H9 (cell line): Measurements from ENCODE around the gene TIRAP. TPM values are rescaled to one million over a fixed set of nuclear protein-coding genes. Genes with fewer than 3 reads are reported as not detected.

Experiments
- DNase-seq: peaks from one replicate; pipeline ENCODE4 v3.0.0-alpha.2; 2017
- H2AFZ ChIP-seq: one replicate; pipeline ENCODE4 v1.6.1; 2013; ENCODE audit warnings: mild to moderate bottlenecking, low read length, control low read depth, moderate library complexity
- H2AK5ac ChIP-seq: 2 replicates; pipeline ENCODE4 v1.6.1; 2013; ENCODE audit warnings: low read length, control low read depth, mixed read lengths; ENCODE audit not compliant: insufficient read length
- H2BK120ac ChIP-seq: one replicate; pipeline ENCODE4 v1.6.1; 2013; ENCODE audit warnings: low read depth, mild to moderate bottlenecking, low read length, control low read depth, inconsistent platforms; ENCODE audit not compliant: poor library complexity, severe bottlenecking
- H2BK12ac ChIP-seq: 2 replicates; pipeline ENCODE4 v1.6.1; 2013; ENCODE audit warnings: low read length, control low read depth, mixed read lengths, low read depth; ENCODE audit not compliant: insufficient read length
- H2BK15ac ChIP-seq: 2 replicates; pipeline ENCODE4 v1.6.1; 2013; ENCODE audit warnings: low read depth, low read length, control low read depth
- H2BK20ac ChIP-seq: one replicate; pipeline ENCODE4 v1.6.1; 2013; ENCODE audit warnings: low read depth, mild to moderate bottlenecking, low read length, control low read depth, inconsistent platforms; ENCODE audit not compliant: poor library complexity, severe bottlenecking
- H2BK5ac ChIP-seq: 2 replicates; pipeline ENCODE4 v1.6.1; 2013; ENCODE audit warnings: low read length, control low read depth, mixed read lengths; ENCODE audit not compliant: insufficient read length
- H3K14ac ChIP-seq: 2 replicates; pipeline ENCODE4 v1.6.1; 2013; ENCODE audit warnings: low read length, control low read depth; ENCODE audit not compliant: insufficient read depth
- H3K18ac ChIP-seq: 2 replicates; pipeline ENCODE4 v1.6.1; 2013; ENCODE audit warnings: low read depth, mild to moderate bottlenecking, mixed read lengths, low read length, control low read depth; ENCODE audit not compliant: insufficient read length
- H3K23ac ChIP-seq: 2 replicates; pipeline ENCODE4 v1.6.1; 2013; ENCODE audit warnings: low read length, control low read depth, mixed read lengths, low read depth; ENCODE audit not compliant: insufficient read length
- H3K23me2 ChIP-seq: 2 replicates; pipeline ENCODE4 v1.6.1; 2013; ENCODE audit warnings: low read depth, mild to moderate bottlenecking, mixed read lengths, low read length, control low read depth; ENCODE audit not compliant: insufficient read length, poor library complexity, severe bottlenecking
- H3K27ac ChIP-seq: 2 replicates; pipeline ENCODE4 v1.5.1; 2013; ENCODE audit warnings: low read length, control low read depth, mixed read lengths, low read depth; ENCODE audit not compliant: insufficient read length
- H3K27me3 ChIP-seq: 2 replicates; pipeline ENCODE4 v1.6.1; 2013; ENCODE audit warnings: low read length, control low read depth, inconsistent platforms; ENCODE audit not compliant: insufficient read depth
- H3K4ac ChIP-seq: 2 replicates; pipeline ENCODE4 v1.6.1; 2013; ENCODE audit warnings: low read depth, mild to moderate bottlenecking, control low read depth, inconsistent platforms, low read length, moderate library complexity
- H3K4me1 ChIP-seq: 2 replicates; pipeline ENCODE4 v1.6.1; 2013; ENCODE audit warnings: low read length, control low read depth, inconsistent platforms; ENCODE audit not compliant: insufficient read depth
- H3K4me2 ChIP-seq: 2 replicates; pipeline ENCODE4 v1.6.1; 2013; ENCODE audit warnings: low read length, control low read depth, mixed read lengths; ENCODE audit not compliant: insufficient read length, insufficient read depth
- H3K56ac ChIP-seq: 2 replicates; pipeline ENCODE4 v1.6.1; 2013; ENCODE audit warnings: low read depth, mild to moderate bottlenecking, mixed read lengths, low read length, control low read depth; ENCODE audit not compliant: insufficient read length
- H3K79me1 ChIP-seq: 2 replicates; pipeline ENCODE4 v1.6.1; 2013; ENCODE audit warnings: low read depth, mild to moderate bottlenecking, moderate library complexity, low read length, control low read depth, inconsistent platforms; ENCODE audit not compliant: insufficient read depth, poor library complexity, severe bottlenecking
- H3K79me2 ChIP-seq: 2 replicates; pipeline ENCODE4 v1.6.1; 2013; ENCODE audit warnings: low read length, control low read depth, inconsistent platforms; ENCODE audit not compliant: insufficient read depth
- H3K9ac ChIP-seq: 2 replicates; pipeline ENCODE4 v1.6.1; 2013; ENCODE audit warnings: low read length, control low read depth, mixed read lengths; ENCODE audit not compliant: insufficient read length; ENCODE audit errors: extremely low read depth
- H3K9me3 ChIP-seq: one replicate; pipeline ENCODE4 v1.6.1; 2013; ENCODE audit warnings: low read depth, low read length, inconsistent platforms; ENCODE audit not compliant: control insufficient read depth
- H3T11ph ChIP-seq: one replicate; pipeline ENCODE4 v1.6.1; 2013; ENCODE audit warnings: mild to moderate bottlenecking, low read length, control low read depth, inconsistent platforms
- H4K20me1 ChIP-seq: one replicate; pipeline ENCODE4 v1.6.1; 2013; ENCODE audit not compliant: control insufficient read depth, insufficient read length, insufficient read depth
- H4K5ac ChIP-seq: 2 replicates; pipeline ENCODE4 v1.6.1; 2013; ENCODE audit warnings: low read depth, mild to moderate bottlenecking, mixed read lengths, low read length, control low read depth; ENCODE audit not compliant: insufficient read length
- H4K8ac ChIP-seq: replicated peaks from 2 replicates; pipeline ENCODE4 v1.6.1; 2013; ENCODE audit warnings: low read length, control low read depth, mixed read lengths, low read depth; ENCODE audit not compliant: insufficient read length
- H4K91ac ChIP-seq: 2 replicates; pipeline ENCODE4 v1.6.1; 2013; ENCODE audit warnings: low read depth, mild to moderate bottlenecking, moderate library complexity, mixed read lengths, low read length, control low read depth; ENCODE audit not compliant: insufficient read length
- H3K27ac Mint-ChIP-seq, 3 experiments: 2 replicates in 2 of 3; 3 replicates in 1 of 3; pipeline ENCODE4 v1.8.0; 2020 to 2021; ENCODE audit warnings: mixed read lengths in 3 of 3, mild to moderate bottlenecking in 1 of 3, moderate library complexity in 1 of 3
- H3K27me3 Mint-ChIP-seq: 2 replicates; pipeline ENCODE4 v1.8.0; 2021; ENCODE audit warnings: low read depth, mild to moderate bottlenecking, moderate library complexity, mixed read lengths
- H3K36me3 Mint-ChIP-seq, 3 experiments: 2 replicates in 2 of 3; 3 replicates in 1 of 3; pipeline ENCODE4 v1.8.0; 2020 to 2021; ENCODE audit warnings: low read depth in 3 of 3, mixed read lengths in 3 of 3; ENCODE audit not compliant: insufficient read depth in 1 of 3
- H3K4me1 Mint-ChIP-seq, 2 experiments: 2 replicates each; pipeline ENCODE4 v1.8.0; 2020; ENCODE audit warnings: mixed read lengths in 2 of 2
- H3K4me3 Mint-ChIP-seq, 2 experiments: 2 replicates in 1 of 2; 3 replicates in 1 of 2; pipeline ENCODE4 v1.8.0; 2020 to 2021; ENCODE audit warnings: mild to moderate bottlenecking in 2 of 2, mixed read lengths in 2 of 2, moderate library complexity in 1 of 2
- H3K9me3 Mint-ChIP-seq, 2 experiments: 2 replicates in 1 of 2; 3 replicates in 1 of 2; pipeline ENCODE4 v1.8.0; 2020; ENCODE audit warnings: mild to moderate bottlenecking in 2 of 2, mixed read lengths in 2 of 2, moderate library complexity in 1 of 2
- CTCF ChIP-seq: fragments of 200-600 bp; sonication (generic); conservative IDR thresholded peaks from 3 replicates; pipeline ENCODE4 v1.8.0; 2021; ENCODE audit warnings: antibody characterized with exemption, mild to moderate bottlenecking
- WGBS: extraction: QIAGEN DNeasy Blood & Tissue Kit; methylation state at CpG from one replicate; pipeline ENCODE4 v1.1.7; 2013; ENCODE audit warnings: missing lambda C conversion rate, low lambda C conversion rate, mixed read lengths; ENCODE audit not compliant: insufficient read length; ENCODE audit errors: extremely low coverage; 5-methylcytosine and 5-hydroxymethylcytosine counted together
- total RNA-seq: library from RNA; stranded (reverse); gene quantifications from 2 replicates; pipeline ENCODE4 v1.2.1, GENCODE V29; 2021

TIRAP gene
- total RNA-seq, 1 experiment from 2014 or later: 7.0 TPM

- Histone ChIP-seq H3K18ac (no peak overlapping the region), H3K23me2 (peaks cover 7% of the 10 kb centered on the region), H4K20me1 (no peaks in the 10 kb centered on the region), H3T11ph (no peak overlapping the region), H3K4ac (no peak overlapping the region), H2BK15ac (no peak overlapping the region), H3K23ac (no peak overlapping the region), H4K91ac (no peak overlapping the region), H3K27me3 (no peaks in the 10 kb centered on the region), H2BK5ac (no peak overlapping the region), H3K14ac (no peak overlapping the region), H2BK120ac (no peak overlapping the region), H3K79me2 (peaks cover 8% of the 10 kb centered on the region; the same call in 1 of the 2 replicates), H2BK12ac (no peak overlapping the region), H3K9ac (peak overlapping the region; percentile 99), H3K9me3 (no peaks in the 10 kb centered on the region), H2BK20ac (no peak overlapping the region), H3K56ac (no peak overlapping the region), H4K8ac (no peak overlapping the region), H3K4me2 (peak overlapping the region; percentile 83), H3K27ac (no peak overlapping the region), H4K5ac (no peak overlapping the region), H2AK5ac (no peak overlapping the region), H3K4me1 (no peaks in the 10 kb centered on the region; the same call in 1 of the 2 replicates), H3K79me1 (peaks cover 4% of the 10 kb centered on the region), H2AFZ (no peak overlapping the region)
- TF ChIP-seq CTCF: no peak
- peak overlapping the region; percentile 93 to 96 for H3K4me3 Mint-ChIP-seq
- no peak for DNase-seq
- peak overlapping the region; percentile 99 to 100 (median 100); a peak in 6 of 7 replicates for H3K27ac Mint-ChIP-seq
- no CpG with 5 or more reads among the region's 6 CpGs for WGBS
- peaks cover 42 to 66% (median 64%) of the 10 kb centered on the region in 3 experiments for H3K36me3 Mint-ChIP-seq
- peaks cover 2% of the 10 kb centered on the region; the same call in 1 of the 2 replicates for H3K27me3 Mint-ChIP-seq
- no peaks in the 10 kb centered on the region for H3K9me3 Mint-ChIP-seq
- peaks cover 13% of the 10 kb centered on the region in 2 experiments for H3K4me1 Mint-ChIP-seq
These were observed 15.2 kb upstream of the TIRAP start for GRCh38 chr11:126267650-126268049.
